HG03103 (cell line): Measurements from ENCODE around the gene GRK3.
"Not testable (repeated sequence)": the region's sequence is repeated elsewhere in the genome, so short reads cannot be mapped to it uniquely, and the experiment has no call there.

Experiments
- ATAC-seq: cut with Tn5 transposase; IDR thresholded peaks from one replicate; pipeline ENCODE4 v1.9.1; 2021; ENCODE audit warnings: low read depth; ENCODE audit not compliant: unreplicated experiment

The GRK3 gene

DNA sequence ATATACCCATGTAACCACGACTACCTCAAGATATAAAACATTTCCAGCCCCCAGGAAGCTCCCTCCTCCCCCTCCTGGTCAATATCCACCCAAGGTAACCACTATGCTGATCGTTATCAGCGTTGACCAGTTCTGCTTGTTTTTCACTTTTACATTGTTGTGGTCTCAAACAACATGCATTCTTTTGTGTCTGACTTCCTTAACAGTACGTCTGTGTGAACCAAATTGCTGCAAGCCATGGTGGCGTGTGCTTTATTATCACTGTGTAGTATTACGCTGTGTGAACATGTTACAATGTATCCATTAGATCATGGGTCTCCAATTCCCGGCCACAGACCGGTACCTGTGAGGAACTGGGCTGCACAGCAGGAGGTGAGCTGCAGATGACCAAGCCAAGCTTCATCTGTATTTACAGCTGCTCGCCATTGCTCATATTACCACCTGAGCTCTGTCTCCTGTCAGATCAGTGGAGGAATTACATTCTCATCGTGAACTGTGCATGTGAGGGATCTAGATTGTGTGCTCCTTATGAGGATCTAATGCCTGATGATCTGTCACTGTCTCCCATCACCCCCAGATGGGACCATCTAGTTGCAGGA lies 15.5 kb upstream of the GRK3 start:
- no peak for ATAC-seq

DNA sequence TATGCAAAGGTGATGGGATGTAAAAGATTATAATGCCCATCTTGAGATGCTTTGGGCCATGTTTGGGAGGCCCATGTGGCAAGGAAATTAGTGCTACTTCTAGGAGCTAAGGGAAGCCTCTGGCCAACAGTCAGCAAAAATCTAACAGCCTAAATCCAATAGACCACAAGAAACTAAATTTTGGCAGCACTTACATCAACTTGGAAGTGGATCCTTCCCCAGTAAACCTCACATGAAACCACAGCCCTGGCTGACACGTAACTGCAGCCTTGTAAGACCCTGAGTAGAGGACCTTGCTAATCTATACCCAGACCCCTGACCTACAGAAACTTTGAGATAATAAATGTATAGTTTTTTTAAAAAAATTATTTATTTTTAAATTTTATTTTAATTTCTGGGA lies 13.1 kb upstream of the GRK3 start:
- no peak for ATAC-seq

DNA sequence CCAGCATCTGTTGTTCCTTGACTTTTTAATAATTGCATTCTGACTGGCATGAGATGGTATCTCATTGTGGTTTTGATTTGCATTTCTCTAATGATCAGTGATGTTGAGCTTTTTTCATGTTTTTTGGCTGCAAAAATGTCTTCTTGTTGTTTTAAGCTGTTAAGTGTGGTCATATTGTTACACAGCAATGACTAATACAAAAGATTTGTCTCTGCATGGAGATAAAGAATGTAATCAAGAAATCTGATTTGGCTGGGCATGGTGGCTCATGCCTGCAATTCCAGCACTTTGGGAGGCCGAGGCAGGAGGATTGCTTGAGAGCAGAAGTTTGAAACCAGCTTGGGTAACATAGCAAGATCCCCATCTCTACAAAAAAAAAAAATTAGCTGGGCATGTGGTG lies 12.1 kb upstream of the GRK3 start:
- ATAC-seq, result not testable (repeated sequence)

DNA sequence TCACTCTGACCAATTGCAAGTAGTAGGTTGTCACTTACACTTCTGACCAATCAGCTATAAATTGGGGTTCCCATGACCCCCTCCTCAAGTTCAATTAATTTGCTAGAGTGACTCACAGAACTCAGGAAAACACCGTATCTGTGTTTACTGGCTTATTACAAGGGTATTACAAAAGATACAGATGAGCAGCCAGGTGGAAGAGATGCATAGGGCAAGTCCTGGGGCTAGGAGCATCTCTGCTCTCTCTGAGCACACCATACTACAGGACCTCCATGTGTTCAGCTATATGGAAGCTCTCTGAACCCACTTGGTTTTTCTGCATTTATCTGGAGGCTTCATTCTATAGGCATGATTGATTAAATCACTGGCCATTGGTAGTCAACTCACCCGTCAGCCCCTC lies 11.3 kb upstream of the GRK3 start:
- ATAC-seq, result no peak

DNA sequence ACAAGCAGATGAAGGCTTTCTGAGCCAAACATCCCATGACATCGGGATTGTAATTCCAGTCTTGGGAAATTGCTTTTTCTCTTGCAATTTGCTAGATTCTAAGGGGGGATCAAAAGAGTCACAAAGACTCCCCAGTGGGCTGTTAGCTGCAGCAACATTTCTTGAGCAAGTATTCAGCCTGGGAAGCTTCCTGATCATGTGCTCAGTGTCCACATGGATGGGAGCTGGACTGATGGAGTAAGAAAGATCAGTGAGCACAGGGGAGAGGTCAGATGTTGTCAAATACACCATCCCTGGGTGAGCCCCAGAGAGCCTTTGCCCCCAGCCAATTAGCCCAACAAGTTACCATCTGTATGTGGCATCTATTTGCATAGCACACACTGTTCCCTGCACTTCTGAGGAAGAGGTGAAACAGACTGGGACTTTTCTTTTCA lies 10.2 kb upstream of the GRK3 start:
- no peak for ATAC-seq

DNA sequence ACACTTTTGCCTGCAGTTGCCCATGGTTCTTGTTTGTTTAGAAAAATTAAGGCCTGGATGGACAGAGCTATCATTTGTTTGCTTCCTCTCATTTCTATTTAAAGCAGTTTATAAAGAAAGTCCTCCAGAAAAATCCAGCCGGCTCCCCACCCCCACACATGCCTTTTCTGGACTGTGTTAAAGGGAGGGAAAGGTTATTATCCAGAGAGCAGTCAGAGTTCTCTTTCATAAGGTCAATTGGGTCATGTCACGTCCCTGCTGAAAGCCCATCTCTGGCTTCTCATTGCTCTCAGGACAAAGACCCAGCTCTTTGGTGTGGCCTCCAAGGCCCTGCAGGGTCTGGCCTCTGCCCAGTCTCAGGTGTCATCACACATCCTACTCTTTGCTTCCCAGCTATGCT lies 9.8 kb upstream of the GRK3 start:
- ATAC-seq, result no peak

DNA sequence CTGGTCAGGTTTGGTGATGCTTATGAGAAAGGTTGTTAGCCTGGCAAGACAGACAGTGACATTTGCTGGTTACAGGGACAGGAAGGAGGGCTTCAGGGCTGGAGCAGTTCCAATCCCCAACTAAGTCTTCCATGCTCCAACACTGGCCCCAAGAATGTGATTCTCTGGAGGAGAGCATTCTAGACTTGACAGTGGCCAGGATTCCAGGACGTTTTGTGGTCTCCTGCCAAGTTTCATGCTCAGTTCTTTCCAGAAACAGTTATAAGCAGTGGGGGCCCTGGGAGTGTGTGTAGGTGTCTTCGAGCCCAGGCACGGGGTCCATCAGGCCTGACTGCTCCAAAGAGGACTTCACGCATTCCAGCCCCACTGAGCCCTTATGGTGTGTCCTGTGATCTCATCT lies 8.9 kb upstream of the GRK3 start:
- no peak for ATAC-seq

DNA sequence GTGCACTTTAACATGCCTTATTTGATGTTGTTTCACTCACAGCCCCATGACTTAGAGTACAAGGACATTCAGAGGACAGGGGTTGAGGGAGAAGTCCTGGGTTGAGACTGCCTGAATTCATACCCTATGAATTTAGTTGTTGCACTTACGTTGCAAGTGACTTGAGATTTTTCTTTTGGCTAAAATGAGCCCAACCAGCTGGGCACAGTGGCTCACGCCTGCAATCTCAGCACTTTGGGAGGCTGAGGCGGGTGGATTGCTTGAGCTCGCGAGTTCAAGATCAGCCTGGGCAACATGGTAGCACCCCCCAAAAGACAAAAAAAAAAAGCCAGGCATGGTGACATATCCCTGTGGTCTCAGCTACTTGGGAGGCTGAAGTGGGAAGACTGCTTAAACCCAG lies 7.3 kb upstream of the GRK3 start:
- ATAC-seq, result no peak

DNA sequence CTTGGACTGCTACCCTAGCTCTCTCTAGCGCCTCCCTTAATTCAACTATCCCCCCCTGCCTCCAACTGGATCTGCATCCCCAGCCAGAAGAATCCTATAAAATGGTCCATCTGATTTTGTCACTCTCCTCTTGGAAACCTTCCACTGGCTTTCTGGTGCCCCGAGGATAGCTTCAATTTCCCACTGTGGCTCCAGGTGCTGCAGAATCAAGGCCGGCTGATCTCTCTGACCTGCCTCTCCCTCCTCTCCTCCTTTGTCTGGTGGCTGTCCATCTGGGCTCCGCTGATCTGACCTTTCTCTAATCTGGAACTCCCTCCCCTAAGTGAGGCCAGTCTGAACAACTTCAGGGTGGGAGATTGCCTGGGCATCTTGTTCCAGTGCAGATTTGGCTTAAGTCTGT lies 6.1 kb upstream of the GRK3 start:
- no peak for ATAC-seq

DNA sequence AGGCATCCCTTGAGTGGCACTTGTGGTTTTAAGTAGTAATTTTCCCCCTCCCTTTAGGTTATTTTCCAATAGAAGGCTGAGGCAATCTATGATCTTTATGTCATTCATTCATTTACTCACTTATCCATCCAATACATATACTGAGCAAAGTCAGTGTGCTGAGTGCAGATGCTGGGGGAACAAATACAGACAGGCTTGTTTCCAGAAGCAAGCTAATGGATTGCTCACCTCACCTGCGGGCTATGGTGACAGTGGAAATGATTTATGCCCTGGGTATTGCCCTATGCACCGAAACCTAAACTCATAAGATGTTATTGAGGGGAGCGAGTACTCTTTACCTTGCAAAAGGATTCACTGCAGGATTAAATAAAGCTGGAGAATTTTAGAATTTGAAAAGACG lies 4.6 kb upstream of the GRK3 start:
- ATAC-seq, result not testable (repeated sequence)

DNA sequence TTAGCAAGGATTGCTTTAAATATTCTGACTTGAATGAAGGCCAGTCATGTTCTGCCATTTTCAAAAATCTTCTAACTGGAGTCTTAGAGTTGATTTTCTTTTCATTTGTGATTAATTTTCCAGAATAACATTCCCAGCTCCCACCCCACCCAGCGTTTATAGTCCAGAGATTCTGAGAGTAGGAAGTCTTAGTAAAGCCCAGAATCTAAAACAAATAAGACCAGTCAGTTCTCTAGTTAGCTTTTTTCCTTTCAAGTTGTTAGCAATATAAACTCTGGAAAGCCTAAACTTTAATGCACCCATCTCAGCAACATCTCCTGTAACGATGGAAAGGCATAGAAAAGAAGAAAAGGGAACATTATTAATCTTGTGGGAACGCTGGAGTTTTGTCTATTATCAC lies 3.3 kb upstream of the GRK3 start:
- not testable (repeated sequence) for ATAC-seq

DNA sequence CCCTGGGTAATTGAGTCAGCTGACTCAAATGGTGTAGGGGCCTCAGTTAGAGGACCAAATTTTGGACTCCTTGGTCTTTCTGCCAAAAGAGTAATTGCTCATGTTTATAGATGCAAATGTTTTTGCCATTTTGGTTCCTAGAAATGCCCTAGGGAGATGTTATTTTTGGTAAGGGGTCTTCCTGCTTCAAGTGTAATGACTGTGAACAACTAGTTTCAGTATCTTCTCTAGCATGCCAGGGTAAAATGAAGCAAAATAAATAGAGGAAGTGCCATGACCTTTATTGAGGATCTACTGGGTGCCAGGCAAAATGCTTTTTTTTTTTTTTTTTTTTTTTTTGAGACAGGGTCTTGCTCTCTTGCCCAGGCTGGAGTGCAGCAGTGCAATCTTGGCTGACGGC lies 2.5 kb upstream of the GRK3 start:
- not testable (repeated sequence) for ATAC-seq

DNA sequence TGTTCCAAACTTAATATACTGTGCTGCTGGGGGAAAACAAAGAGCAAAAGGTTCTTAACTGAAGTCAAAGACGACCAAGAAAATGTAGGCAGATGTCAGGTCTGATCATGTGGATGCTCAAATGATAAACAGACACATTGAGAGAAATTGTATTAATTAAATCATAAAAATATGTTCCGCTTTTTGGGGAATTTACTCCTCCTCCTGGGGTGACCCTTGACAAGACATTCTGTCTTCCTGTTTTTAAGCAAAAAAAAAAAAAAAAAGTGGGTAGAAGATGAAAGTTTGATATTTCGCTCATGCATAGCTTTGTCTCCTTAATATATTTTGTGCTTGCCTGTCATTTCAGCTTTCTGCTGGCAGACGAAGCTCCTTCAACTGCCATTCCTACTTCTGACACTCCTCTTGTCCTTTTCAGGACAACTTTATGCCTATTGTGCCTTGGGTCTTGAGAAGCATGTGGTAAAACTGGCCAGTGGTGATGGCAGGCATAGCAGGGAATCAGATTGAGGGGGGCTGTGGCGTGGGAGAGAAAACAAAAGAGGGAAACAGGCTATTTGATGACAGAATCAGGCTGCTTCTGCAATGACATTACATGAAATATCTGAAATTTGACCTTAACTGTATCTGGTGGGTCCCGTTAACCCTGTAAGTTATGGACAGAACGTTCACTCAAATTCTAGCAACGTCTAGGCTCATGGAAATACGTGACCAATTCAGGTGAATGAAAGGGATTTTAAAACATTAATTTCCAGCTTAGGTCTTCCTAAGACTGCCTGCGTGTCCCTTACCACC lies 1.3 kb upstream of the GRK3 start:
- not testable (repeated sequence) for ATAC-seq

DNA sequence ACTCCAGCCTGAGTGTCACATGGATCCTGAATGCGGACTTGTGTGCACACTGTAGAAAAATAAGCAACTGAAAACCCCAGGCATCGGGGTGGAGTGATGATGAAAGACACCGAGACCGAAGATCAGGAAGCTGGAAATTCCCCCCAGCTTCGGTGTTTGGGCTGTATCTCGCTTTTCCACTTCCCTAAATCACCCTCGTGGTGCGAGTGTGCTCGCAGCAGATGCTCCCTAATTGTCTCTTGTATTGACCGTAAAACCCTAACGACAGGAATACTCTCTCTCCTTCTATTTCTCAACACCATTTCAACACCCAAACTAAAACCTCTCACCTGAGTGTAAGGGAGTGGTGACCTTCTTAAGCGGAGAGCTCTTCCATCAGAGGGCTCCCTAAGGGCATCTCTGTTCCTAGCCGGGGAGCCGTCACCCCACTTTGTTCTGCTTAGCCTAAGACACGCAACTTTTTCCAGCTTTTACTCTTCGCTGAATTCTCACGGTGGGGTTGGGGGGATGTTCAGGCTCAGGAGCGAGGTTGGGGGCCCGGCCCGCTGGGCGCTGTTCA lies 635 bp upstream of the GRK3 start:
- no peak for ATAC-seq

DNA sequence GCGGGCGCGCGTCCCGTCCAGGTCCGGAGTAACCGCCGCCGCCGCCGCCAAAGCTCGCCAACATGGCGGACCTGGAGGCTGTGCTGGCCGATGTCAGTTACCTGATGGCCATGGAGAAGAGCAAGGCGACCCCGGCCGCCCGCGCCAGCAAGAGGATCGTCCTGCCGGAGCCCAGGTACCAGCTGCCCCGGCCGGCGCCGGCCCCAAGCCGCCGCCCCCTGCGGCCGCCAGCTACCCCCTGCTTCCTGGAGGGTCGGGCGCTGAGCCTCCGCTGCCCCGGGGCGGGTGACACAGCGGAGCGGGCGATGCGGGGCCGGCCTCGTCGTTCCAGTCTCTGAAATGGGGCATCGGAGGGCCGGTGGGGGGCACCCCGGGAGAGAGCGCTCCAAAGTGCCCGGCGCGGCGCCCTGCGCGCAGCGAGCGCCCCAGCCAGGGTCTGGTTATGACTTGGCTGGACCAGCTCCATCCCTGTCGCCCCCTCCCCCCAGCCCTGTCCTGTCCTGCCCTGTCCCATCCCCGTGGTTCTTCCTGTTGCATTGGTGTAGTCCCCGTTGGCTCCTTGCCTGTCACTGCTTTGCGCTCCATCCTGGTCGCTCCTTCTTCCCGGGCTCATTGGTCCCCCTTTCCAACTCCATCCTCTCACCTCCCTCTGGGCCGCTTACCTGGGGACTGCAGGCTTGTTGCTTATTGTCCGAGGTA lies 653 bp downstream of the GRK3 start:
- no peak for ATAC-seq

DNA sequence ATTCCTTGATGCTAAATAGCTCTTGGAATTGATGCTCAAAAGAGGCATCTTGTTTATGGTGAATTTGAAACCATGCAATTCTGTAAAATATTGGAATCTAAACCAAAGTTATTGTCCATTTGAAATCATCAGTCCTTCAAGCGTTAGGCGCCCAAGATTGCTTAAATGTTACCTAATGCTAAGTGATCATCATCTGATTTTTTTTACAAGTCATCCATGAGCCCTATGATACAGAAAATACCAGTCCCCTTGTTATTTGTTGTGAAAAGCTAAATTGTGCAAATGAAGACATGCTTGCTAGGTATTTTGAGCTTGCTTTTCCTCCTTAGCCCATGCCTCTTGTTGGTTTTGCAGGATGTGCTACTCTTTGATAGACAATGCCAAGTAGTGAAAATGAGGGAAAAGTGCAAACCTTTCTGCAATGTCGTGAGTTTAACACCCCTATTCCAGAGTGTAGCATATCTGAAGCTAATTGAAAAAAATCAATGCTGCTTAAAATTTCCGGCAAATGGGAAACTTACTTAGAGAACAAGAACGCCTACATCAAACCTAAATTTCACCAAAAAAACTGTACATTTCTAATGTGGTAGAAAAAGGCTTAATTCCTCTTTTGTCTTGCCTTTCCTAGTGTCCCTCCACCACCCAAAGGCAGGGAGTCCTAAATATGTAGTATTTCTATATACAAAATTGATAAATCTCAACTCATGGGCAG lies 1.9 kb downstream of the GRK3 start:
- no peak for ATAC-seq

DNA sequence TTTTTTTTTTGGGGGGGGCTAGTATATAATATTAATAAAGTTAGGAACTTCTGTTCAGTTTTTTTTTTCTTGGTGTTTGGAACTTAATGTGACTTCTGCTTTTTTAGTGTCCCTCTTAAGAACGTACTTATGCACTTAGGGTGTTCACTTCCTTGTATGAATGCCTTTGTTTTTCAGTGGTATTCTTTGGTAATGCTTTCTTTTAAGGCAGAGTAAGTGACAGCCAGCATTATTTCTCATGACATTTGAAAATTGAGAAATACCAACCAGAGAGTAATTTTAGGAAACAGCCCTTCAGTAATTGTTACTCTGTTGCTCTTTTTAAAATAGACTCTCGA lies 2.4 kb downstream of the GRK3 start:
- ATAC-seq, result no peak

DNA sequence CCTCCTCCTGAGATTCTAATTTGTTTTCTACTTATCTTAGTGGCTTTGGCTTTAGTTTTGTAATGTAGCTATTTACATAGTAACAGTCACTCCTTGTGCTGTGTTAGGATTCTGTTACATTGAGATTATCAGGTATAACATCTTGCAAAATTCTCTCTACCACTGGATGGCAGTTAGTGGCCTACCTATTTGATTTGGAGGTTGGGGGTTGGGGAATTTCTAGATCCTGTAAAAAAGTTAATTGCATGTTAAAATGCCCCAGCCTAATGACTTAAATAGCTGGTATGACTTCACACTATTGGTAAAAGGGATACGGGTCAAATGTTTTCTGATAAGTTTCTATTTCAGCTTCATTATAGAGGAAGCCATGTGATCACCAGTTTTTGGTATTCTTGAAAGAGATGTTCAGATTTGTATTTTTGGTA lies 2.8 kb downstream of the GRK3 start:
- no peak for ATAC-seq

DNA sequence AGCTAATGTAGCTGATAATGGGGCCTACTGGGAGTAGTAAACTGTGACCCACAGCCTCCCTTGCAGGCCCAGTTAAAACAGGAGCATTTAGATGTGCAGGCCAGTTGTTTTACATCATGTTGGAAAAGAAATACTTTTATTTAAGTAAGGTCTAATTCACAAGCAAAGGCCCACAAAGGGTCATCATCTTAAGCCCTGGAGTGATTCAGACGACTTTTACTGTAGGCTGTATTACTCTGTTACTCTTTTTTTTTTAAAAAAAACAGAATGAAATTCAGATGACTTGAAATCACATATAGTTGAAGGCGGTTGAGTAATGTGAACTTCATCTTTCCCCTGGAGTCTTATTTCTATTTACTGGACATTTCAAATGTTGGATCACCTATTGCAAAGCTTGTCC lies 3.6 kb downstream of the GRK3 start:
- not testable (repeated sequence) for ATAC-seq

DNA sequence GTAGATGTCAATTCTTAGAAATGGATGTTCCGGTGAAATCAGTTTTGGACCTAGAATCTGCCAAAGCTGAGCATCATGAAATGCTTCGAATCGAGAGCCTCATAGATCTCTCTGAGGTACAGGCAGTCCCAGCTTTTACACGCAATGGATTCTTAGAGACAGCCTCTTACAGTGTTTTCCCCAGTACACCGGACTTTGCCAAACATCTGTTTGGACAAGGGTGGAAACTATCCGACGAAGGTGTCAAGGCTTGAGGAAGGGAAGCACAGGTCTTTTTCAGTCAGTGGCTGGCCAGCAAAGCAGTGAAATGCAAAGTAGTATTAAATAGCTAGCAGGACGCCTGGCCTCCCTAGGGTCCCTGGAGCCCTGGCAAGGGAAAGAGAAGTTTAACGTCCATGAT lies 4.9 kb downstream of the GRK3 start:
- ATAC-seq, result no peak

DNA sequence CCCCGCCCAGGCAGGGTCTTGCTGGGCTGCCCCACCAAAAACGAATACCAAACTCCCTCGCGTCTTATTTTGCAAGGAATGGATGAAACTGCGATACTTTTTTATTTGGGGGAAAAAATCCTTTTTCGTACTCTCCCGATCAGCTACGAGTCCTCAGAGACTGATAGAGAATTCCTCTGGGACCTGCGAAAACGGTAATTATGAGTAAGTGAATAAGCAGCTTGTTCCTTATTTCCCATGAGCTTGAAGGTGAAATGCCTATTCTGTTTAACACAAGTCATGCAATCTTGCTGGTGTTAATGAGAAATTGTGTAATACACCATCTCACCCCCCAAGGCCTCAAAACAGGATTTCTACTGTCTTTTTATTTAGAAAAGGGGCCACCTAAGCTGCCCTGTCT lies 5.5 kb downstream of the GRK3 start:
- ATAC-seq, result no peak
